Measurements from ENCODE around the gene IFNE.

- TF ChIP-seq OSR1 (CRISPR knock-in tag; IDR thresholded peaks at IDR 0.05): no peak
- TF ChIP-seq ZFP3 (CRISPR knock-in tag; IDR thresholded peaks at IDR 0.05): no peak
- TF ChIP-seq ZC3H10 (CRISPR knock-in tag; IDR thresholded peaks at IDR 0.05): no peak
- TF ChIP-seq PATZ1 (CRISPR knock-in tag; IDR thresholded peaks at IDR 0.05; ENCODE audit: borderline replicate concordance): no peak
- TF ChIP-seq POU6F1 (CRISPR knock-in tag; IDR thresholded peaks at IDR 0.05; ENCODE audit: borderline replicate concordance, low read depth): no peak
- no peak for TF ChIP-seq CSDC2 (CRISPR knock-in tag; IDR thresholded peaks at IDR 0.05)
These were observed 20.7 kb downstream of the IFNE start for GRCh38 chr9:21461377-21461776.
